ENCODE data around the gene TNNT2.

TNNT2 gene

DNA sequence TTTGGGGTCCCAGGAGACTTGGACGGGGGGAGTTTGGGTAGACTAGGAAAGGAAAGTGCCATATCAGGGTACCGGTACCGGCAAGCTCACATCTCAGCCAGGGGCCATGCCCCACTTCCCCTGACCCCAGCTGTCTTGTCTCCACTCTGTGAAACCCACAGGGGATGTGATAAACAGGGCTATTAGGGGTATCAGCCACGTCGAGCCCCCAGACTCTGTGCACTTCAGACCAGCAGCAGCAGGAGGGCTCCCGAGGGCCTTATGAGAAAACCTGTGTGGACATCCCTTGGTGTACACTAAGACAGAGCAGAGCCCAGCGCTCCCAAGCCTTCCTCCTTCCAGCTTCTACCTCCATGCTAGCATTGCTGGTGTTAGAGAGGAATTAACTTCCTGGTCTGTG is 46.3 kb downstream of the TNNT2 start:
- FAIRE-seq: no peak

DNA sequence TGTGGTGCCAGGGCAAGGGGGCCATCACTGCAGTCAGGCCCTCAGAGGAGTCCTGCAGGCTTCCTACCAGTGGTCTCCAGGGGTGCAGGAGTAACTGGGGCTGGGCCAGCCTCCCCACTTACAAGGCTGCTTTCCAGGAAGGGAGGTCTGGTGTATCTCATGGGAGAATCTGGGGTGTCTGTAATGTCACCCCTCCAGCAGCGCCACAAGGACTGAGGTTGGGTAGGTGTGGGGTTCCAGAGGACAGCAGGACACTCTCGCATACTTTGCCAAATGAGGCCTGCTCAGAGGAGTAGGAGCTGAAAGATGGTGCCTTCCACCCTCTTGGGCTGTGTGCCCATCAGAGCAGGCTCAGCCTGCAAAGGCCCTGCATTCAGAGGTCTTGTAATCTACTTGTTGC is 46.9 kb downstream of the TNNT2 start:
- FAIRE-seq: no peak

DNA sequence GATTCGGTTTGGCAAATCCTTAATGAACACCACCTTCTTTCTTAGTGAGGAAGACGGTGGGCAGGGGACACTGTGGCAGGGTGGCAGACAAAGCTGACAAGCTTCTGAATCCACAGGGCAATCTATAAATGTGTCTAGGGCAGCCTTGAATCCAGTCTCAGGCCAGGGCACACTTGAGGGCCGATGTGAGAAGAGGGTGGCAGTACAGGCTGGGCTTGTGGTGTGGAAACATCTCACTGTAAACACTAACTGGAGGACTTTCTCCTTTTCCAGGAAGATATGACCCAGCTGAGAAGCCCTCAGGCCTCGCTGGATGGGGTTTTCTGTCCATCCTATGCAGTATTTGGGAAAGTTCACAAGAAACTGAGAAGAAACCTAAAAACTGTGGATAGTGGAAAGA is 47.7 kb downstream of the TNNT2 start:
- no peak for FAIRE-seq

DNA sequence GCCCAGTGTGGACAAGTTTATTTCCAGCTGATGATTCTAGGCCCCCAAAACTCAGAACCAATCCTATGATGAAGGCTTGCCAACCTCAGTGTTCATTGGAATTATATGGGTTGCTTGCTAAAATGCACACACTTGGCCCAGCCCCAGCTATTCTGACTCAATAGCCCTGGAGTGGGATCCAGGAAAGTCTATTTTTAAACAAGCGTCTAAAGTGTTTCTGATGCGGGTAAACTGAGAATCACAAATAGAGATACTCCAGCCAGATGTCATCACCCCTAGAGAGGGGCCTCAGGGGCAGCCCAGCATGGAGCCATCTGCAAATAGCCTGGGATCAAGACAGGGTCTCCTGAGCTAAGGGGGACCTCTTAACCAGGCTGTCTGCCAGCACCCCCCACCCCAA is 48.2 kb downstream of the TNNT2 start:
- FAIRE-seq: no peak

DNA sequence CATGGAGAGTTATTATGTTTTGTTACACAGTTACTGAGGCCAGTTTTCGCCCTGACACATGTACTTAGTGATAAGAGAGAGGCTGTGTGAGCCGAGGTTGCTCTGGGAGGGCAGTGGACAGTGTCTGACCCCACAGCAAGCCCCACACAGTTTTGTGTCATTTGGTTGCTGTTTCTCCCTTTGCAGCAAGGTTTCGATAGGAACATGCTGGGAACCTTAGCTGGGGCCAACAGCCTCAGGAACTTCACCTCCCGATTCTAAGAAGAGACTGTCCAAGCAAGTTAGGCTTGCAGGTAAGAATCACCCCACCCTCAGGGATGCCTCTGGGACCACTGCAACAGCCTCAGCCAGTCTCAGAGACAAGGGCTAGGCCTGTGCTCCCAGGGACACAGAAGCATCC is 48.9 kb downstream of the TNNT2 start:
- FAIRE-seq: no peak

DNA sequence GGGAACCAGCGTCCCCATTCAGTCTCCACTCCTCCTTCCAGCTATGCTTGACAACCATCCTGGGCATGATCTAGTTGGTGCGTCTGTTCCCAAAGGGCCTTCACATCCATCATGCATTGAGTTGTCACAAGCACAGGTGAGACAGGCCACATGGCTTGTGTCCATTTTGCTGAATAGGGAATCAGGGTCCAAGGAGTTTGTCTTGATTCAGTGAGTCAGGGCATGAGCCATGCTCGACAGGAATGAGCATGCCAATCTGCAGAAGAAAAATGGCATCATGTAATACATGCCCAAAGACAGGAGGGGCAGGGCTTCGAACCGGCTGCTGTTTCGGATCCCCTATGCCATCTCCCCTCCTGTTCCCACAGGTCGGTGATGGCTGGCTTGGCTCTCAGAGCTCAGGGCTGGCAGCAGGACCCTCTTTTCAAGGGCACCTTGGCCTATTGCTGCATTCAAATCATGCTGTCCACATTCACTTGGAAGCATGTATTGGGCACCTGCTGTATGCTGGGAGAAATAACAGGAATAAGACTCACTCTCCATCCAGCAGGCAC is 49.7 kb downstream of the TNNT2 start:
- no peak for FAIRE-seq

DNA sequence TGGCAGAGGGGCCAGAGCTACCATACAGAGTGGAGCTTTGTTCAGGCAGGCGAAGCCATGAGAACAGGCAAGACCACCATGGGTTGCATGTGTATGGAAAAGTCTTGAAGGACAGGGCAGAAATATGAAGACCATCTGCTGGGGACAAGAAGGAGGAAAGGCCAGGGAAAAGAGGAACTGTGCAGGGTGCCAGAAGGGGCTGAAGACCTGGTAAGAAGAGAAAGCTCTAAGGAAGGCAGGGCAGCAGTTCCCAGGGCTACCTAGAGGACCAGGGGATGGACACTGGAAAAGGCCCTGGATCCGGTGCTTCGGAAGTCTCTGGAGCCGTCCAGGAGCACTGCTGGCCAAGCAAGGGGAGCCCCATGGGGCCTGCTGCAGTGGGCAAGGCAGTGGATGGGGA is 50.8 kb downstream of the TNNT2 start:
- FAIRE-seq: no peak

DNA sequence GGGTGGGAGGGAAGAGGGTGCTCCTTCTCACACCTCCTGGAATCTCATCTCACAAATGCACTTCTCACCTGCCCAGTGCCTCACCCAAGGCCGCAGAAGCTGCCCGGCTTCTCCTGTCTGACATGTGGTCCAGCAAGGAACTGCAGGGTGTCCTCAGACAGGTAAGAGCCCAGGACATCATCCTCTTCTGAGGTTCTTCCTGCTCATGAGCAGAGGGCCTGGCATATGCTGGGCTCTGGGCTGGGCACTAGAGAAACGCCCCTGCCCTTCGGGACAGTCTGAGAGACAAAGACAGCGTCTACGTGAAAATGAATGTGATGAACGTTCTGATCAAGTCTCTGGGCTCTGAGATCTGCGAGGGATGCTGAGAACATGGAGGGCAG is 51.8 kb downstream of the TNNT2 start:
- no peak for FAIRE-seq

DNA sequence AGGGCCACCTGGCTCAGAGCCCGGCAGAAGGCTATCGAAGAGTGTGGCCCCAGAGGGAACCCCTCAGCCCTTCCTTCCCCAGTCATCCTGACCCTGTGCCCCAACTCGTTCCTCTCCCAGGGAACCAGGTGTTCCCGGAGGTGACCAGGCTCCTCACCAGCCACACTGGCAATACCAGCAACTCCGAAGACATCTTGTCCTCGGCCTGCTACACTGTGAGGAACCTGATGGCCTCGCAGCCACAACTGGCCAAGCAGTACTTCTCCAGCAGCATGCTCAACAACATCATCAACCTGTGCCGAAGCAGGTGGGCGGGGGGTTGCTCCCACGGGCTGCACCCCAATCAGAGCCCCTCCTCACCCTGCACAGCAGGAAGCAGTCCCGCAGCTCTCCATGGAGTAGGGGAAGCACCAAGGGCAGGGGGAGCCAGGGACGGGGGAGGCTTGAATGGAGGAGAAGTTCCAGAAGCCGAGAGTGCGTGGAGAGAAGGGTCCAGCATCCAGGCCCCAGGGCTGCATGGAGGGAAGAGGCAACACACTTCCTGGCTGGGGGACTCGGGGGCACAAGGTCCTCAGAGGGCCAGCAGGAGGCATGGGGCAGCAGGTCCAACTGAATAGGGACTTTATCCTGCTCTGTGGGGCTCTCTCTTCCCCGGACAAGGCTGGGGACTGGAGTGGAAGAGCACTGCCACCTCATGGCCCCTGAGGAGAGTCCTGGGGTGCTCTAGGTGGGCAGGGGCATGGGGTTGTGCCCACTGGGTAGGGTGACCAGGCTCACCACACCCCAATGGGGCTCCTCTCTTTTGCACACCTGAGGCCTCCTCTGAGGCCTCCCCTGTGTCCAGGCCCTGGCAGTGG is 52.4 kb downstream of the TNNT2 start:
- no peak for FAIRE-seq

DNA sequence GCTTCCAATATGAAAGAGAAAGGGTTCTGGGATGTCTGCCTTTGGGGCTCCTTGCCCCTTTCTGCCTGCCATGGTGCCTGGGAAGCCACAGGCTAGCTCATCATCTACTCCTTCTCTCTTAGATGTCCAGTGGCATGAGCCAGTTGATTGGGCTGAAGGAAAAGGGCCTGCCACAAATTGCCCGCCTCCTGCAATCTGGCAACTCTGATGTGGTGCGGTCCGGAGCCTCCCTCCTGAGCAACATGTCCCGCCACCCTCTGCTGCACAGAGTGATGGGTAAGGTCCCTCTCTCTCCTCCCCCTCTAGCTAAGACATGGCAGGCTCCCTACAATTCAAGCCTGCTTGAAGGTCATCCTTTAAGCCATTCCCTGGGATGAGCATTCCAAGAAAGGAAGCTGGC is 53.2 kb downstream of the TNNT2 start:
- FAIRE-seq: no peak

DNA sequence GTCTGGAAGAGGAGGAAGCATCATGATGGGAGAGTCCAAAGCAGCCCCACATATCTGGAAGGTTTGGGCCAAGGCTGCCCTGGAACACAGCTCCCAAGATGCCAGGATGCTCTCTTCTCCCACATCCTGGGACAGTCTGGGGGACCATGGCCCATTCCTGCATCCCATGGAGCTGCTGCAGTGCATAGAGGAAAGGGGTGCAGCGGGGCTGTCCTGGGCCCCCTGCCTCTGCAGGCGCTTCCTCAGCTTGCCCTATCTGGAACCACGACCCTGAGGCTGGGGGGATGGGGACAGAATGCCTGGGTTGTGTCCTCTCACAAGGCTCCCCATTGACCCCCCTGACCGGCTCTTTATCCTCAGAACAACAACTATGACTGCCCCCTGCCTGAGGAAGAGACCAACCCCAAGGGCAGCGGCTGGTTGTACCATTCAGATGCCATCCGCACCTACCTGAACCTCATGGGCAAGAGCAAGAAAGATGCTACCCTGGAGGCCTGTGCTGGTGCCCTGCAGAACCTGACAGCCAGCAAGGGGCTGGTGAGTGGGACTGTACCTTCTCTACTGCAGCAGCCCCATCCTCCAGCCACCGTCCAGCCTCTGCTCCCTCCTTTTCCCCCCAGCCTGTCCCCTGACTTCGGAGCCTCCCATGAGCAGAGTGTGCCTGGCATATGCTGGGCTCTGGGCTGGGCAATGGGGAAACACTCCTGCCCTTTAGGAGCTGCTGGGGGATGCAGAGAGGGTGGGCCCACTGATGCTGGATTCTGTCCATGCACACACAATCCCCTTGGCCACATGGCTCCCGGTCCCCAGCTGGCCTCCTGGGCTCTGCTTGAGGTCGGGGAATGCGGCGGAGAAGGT is 54.6 kb downstream of the TNNT2 start:
- no peak for FAIRE-seq

DNA sequence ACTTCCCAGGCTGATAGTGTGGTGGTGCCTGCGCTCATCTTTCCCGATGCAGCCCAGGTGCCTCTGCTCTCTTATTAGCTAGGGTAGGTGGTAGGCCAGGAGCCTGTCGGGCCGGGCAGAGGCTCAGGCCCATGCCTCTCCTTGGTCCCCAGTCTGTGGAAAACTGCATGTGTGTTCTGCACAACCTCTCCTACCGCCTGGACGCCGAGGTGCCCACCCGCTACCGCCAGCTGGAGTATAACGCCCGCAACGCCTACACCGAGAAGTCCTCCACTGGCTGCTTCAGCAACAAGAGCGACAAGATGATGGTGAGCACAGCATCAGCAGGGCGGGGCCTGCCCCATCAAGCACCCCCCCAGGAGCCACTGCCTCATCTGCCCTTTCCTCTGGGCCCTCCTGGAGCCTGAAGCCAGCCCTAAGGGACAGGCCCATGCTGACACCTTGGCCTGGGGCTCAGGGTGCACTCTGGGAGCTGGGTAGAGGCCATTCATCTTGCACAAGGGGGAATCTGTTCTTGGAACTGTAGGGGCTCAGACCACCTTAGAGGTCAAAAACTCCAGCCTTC is 55.6 kb downstream of the TNNT2 start:
- FAIRE-seq: no peak

DNA sequence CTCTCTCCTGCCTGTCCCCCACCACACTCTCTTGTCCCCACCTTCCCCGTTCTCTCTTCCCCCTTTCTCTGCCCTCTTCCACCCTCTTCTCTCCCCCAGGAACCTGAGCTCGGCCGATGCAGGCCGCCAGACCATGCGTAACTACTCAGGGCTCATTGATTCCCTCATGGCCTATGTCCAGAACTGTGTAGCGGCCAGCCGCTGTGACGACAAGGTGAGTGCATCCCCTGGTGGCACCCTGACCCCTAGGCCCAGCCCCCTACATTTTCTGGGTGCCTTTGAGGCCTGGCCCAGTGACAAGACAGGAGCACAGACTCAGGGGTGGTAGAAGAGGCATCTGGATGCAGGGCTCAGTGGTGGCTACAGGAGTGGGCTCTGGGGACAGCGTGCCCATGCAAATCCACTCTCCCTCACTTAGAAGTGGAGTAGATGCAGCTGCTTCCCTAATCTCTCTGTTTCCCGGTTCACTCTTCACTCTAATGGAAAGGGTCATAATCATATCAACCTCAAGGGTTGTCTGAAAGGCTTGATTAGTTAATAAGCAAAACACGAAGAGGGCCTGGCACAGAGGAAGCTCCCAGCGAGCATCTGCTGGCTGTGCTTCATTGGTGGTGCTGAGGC is 57.2 kb downstream of the TNNT2 start:
- FAIRE-seq: no peak

DNA sequence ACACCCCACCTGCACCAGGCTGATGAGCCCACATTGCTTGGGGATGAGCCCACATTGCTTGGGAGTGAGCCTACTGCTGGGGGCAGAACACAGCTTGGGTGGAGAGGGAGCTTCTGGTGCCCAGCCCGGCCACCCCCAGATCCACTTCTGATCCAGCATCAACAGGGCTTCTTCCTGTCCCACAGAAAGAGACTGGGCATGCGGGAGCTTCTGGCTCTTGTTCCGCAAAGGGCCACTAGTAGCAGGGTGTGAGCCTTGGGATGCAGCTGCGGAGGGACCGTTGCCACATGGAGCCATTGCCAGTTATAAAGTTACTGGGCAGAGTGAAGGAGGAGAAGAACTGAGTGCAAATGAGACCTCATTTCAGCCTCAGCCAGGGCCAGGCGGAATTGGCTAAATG is 57.8 kb downstream of the TNNT2 start:
- no peak for FAIRE-seq

DNA sequence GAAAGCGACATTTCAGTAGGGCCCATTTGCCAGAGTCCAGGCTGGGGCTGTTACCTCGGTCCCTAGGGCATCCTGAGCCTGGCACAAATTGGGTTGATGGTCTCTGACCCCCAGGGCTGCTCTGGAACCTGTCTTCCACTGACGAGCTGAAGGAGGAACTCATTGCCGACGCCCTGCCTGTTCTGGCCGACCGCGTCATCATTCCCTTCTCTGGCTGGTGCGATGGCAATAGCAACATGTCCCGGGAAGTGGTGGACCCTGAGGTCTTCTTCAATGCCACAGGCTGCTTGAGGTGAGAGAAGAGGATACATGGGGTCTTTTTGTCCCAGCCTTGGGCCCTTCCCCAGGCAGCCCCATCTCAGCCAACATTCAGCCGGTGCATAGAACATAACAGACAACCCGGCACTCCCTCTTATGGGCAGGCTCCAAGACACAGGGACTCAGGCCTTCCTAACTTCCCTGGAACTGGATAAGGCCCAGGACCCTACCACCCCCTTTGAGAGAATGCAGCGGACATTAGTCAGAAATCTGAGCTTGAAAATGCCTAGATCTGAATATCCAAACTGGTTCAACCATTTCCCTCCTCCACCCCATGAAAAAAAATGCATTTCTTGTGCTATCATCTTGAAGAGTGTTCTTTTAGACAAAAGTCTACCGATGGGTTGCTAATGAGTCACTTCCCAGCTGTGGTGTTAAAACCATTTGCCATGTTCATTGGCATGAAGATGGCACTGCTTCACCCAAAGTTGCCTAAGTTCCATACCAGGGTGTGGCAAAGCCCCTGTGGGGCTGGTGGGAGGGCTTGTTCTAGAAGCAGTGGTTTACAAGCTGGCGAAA is 58.8 kb downstream of the TNNT2 start:
- FAIRE-seq: no peak

DNA sequence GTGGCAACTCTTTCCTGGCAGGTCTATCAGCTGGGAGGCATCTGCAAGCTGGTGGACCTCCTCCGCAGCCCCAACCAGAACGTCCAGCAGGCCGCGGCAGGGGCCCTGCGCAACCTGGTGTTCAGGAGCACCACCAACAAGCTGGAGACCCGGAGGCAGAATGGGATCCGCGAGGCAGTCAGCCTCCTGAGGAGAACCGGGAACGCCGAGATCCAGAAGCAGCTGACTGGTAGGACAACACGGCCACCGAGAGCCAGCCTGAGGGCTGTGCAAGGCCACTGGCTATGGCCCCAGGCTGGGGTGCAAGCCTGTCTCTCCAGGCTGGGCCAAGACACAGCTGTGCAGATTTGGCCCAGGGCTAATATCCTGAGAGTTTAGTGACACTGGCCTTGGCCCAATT is 59.9 kb downstream of the TNNT2 start:
- FAIRE-seq: no peak

DNA sequence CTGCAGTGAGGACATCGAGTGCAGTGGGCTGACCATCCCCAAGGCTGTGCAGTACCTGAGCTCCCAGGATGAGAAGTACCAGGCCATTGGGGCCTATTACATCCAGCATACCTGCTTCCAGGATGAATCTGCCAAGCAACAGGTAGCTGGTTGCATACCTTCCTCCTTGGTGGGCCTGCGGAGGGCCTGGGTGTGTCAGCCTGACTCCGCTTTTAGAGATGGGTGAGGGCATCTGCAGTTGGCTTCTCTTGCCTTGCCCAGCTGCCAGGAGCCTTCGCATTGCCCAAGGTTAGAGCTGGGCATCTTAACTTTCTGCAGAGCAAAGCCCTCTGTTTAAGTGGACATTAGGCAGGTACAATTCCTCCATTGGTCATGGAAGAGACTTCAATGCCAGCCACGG is 60.9 kb downstream of the TNNT2 start:
- FAIRE-seq: no peak

DNA sequence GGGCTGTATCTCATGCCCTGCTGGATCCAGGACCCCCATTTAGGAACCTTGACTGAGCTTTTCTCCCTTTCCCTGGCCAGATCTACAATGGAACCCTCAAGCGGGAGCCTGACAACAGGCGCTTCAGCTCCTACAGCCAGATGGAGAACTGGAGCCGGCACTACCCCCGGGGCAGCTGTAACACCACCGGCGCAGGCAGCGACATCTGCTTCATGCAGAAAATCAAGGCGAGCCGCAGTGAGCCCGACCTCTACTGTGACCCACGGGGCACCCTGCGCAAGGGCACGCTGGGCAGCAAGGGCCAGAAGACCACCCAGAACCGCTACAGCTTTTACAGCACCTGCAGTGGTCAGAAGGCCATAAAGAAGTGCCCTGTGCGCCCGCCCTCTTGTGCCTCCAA is 64.4 kb downstream of the TNNT2 start:
- no peak for FAIRE-seq

DNA sequence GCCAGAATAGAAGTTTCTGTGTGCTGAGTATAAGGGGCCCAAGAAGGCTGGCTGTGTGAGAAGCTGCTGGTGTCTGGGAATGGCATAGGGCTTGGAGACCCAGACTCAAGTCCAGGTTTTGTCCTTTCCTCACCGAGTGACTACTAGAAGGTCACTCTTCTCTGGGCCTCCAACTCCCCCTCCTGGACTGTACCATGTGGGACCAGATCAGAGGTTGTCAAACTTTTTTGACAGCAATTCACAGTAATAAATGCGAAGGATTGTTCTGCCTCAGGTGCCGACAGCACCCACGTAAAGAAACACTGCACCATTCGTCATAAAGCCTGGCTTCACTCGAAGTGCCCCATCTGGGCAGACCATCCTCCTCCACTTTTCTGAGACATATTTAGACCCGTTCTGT is 65.2 kb downstream of the TNNT2 start:
- FAIRE-seq: no peak

DNA sequence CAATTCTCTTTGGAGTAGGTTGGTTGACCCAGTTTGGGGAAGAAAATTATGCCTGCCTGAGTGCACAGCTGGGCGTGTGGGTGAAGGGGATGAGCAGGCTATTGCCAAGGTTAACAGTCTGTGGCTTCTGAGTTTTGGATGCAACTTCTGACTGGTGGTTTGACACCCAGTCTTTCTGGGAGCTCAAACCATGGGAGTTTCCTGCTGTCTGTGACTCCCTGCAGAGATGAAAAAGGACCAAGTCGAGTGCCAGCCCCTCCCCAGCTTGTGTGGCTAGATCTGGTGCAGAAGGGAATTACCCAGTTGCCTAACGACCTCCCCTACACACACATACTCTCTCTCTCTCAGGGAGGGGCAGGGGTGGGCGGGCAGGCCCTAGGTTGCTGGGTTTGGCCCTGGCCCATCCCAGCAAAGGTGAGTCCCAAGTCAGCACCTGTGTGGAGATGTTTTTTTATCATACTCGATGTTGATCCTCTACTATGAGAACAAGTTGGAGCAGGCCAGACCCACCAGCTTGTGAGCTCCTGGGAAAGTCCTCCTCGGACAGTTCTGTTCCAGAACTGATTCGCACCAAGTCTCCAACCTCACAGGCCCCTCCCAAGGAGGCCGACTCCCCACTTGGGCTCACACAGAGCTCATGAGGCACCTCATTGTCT is 66.0 kb downstream of the TNNT2 start:
- no peak for FAIRE-seq

DNA sequence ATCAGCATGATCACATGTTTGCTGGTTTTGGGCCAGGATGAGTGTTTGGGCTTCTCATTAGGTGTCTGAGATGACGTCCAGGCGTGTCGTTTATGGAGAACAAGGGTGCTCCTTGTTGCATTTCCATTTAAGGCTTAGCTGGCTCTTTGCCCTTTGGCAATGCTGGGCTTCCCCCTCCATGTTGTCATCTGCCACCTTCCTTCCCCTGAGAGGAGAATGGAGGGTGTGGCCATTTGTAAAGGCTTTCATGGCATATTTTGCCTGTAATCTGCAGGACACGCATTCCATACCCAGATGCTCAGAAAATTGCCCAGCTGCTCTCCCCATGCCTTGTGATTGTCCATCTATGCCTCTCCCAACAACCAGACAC is 66.5 kb downstream of the TNNT2 start:
- no peak for FAIRE-seq
